Chondrocyte (in vitro differentiated cells): ENCODE data around the gene CFAP74. TPM values are rescaled to one million over a fixed set of nuclear protein-coding genes. Genes with fewer than 3 reads are reported as not detected.

Experiments
- DNase-seq: peaks from one replicate; pipeline ENCODE4 v3.0.0; 2021; ENCODE audit warnings: mixed read lengths, low spot score
- H3K27ac Mint-ChIP-seq: one replicate; pipeline ENCODE4 v1.8.0; 2021; ENCODE audit warnings: mild to moderate bottlenecking, moderate library complexity, mixed read lengths; ENCODE audit not compliant: unreplicated experiment
- H3K27me3 Mint-ChIP-seq: 2 replicates; pipeline ENCODE4 v1.8.0; 2021; ENCODE audit warnings: low read depth, mixed read lengths
- H3K36me3 Mint-ChIP-seq: 2 replicates; pipeline ENCODE4 v1.8.0; 2021; ENCODE audit warnings: low read depth, mixed read lengths
- H3K4me1 Mint-ChIP-seq: 2 replicates; pipeline ENCODE4 v1.8.0; 2021; ENCODE audit warnings: low read depth, mild to moderate bottlenecking, mixed read lengths
- H3K4me3 Mint-ChIP-seq: one replicate; pipeline ENCODE4 v1.8.0; 2021; ENCODE audit warnings: mild to moderate bottlenecking, moderate library complexity, mixed read lengths; ENCODE audit not compliant: unreplicated experiment
- H3K9me3 Mint-ChIP-seq: 2 replicates; pipeline ENCODE4 v1.8.0; 2021; ENCODE audit warnings: low read depth, mixed read lengths
- CTCF ChIP-seq: fragments of 200-600 bp; sonication (generic); IDR thresholded peaks from 2 replicates; pipeline ENCODE4 v1.5.0; 2021; ENCODE audit warnings: antibody characterized with exemption, mild to moderate bottlenecking, moderate library complexity
- long read RNA-seq: library from polyadenylated mRNA; stranded (forward); transcript quantifications from one replicate; pipeline ENCODE4 v2.0.0, GENCODE V29; 2021
- total RNA-seq: library from RNA; stranded (reverse); gene quantifications from 3 replicates; pipeline ENCODE4 v1.2.1, GENCODE V29; 2021

The CFAP74 gene
- not detected in 3 replicates for total RNA-seq
- long read RNA-seq: 0 reads

- TF ChIP-seq CTCF: no peak
- peaks cover 3% of the 10 kb centered on the region for H3K4me1 Mint-ChIP-seq
- peaks cover 29% of the 10 kb centered on the region for H3K27me3 Mint-ChIP-seq
These were observed at the start of gene CFAP74 for GRCh38 chr1:2003541-2004131. Gene CFAP74 (minus strand): TSS chr1:2003786. CDS start chr1:1990956, 12,830 bp downstream.

GRCh38 chr1:2053217-2053616 is 49.6 kb upstream of the CFAP74 start:
- TF ChIP-seq CTCF: no peak
- peaks cover 21% of the 10 kb centered on the region for H3K27me3 Mint-ChIP-seq
- no peaks in the 10 kb centered on the region for H3K36me3 Mint-ChIP-seq
- no peak overlapping the region for H3K4me3 Mint-ChIP-seq
- peaks cover 4% of the 10 kb centered on the region for H3K4me1 Mint-ChIP-seq
- H3K27ac Mint-ChIP-seq: no peak overlapping the region
- no peaks in the 10 kb centered on the region for H3K9me3 Mint-ChIP-seq
- DNase-seq: no peak

More at GRCh38 chr1:2003541-2004131, at the start of gene CFAP74:
- peak; percentile 68 for DNase-seq
- H3K36me3 Mint-ChIP-seq: no peaks in the 10 kb centered on the region
- no peak within 1 kb of the TSS for H3K27ac Mint-ChIP-seq
- no peaks in the 10 kb centered on the region for H3K9me3 Mint-ChIP-seq
- H3K4me3 Mint-ChIP-seq: peak within 1 kb of the TSS; percentile 35

GRCh38 chr1:2052756-2053155 is 49.2 kb upstream of the CFAP74 start:
- H3K27ac Mint-ChIP-seq: no peak overlapping the region
- no peak overlapping the region for H3K4me3 Mint-ChIP-seq
- H3K27me3 Mint-ChIP-seq: peaks cover 23% of the 10 kb centered on the region
- no peak for DNase-seq
- H3K36me3 Mint-ChIP-seq: no peaks in the 10 kb centered on the region
- TF ChIP-seq CTCF: no peak
- no peaks in the 10 kb centered on the region for H3K9me3 Mint-ChIP-seq
- H3K4me1 Mint-ChIP-seq: peaks cover 4% of the 10 kb centered on the region

GRCh38 chr1:2052054-2052679 is 48.6 kb upstream of the CFAP74 start:
- Mint-ChIP-seq H3K9me3 (no peaks in the 10 kb centered on the region), H3K27me3 (peaks cover 23% of the 10 kb centered on the region), H3K36me3 (no peaks in the 10 kb centered on the region), H3K4me1 (peaks cover 4% of the 10 kb centered on the region), H3K4me3 (no peak overlapping the region), H3K27ac (no peak overlapping the region)
- TF ChIP-seq CTCF: no peak
- DNase-seq: no peak

GRCh38 chr1:2050793-2051682 is 47.5 kb upstream of the CFAP74 start:
- no peak for DNase-seq

More at GRCh38 chr1:2050793-2051682, 47.5 kb upstream of the CFAP74 start:
- no peak overlapping the region for H3K4me3 Mint-ChIP-seq
- H3K9me3 Mint-ChIP-seq: no peaks in the 10 kb centered on the region
- H3K4me1 Mint-ChIP-seq: peaks cover 4% of the 10 kb centered on the region
- H3K36me3 Mint-ChIP-seq: no peaks in the 10 kb centered on the region
- H3K27me3 Mint-ChIP-seq: peaks cover 25% of the 10 kb centered on the region
- no peak overlapping the region for H3K27ac Mint-ChIP-seq
- TF ChIP-seq CTCF: no peak
